ENCODE measurements around the gene ECSCR.

- TF ChIP-seq CTCF (IDR thresholded peaks at IDR 0.05) (no peak), POLR2A (IDR thresholded peaks at IDR 0.05) (no peak)
Measured at GRCh38 chr5:139438707-139439012, 23.9 kb downstream of the ECSCR start.

Data from right lobe of liver (tissue), 4 donors.